CD4-positive, alpha-beta T cell treated with Interleukin-17A for 1 hour (primary cell): ENCODE measurements around the gene EGF.
A peak's percentile ranks its signal among the peaks of the same experiment; 100 is the strongest.
"Not testable (repeated sequence)": the region's sequence is repeated elsewhere in the genome, so short reads cannot be mapped to it uniquely, and the experiment has no call there.

Experiments
- DNase-seq: peaks from one replicate; pipeline ENCODE4 v3.0.0-alpha.2; 2020

EGF gene

DNA sequence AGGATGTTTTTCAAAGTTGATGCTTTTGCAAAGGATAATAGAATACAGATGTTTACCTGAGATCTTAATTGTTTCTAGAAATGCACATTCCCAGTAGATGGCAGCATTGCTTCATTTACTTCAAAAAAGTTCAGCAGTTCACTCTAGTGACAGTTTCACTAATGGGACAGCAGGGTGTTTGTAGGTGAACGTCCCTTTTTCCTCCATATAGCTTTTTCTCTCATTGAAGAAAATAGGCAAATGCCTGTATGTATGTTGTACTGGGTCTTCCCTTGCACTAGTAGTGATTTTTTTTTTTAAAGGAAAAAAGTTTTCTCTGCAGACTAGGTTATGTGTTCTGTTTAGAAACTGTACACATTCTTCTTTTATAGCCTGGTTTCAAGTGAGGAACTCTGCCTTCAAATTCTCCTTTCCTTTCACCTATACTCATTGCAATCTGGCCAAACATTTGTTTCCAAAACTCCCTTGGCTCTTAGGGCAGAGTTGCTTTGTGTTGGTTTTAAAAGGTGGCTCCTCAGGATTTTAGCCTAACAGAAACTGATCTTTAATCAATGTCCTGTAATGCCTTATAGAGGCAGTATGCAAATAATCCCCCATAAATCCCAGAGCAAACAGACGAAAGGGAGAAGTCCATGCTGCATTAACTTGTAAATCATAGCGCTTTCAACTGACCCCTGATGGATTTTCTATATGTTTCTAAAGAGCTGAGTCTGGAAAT lies 86.3 kb downstream of the EGF start:
- DNase-seq: peak; percentile 81

DNA sequence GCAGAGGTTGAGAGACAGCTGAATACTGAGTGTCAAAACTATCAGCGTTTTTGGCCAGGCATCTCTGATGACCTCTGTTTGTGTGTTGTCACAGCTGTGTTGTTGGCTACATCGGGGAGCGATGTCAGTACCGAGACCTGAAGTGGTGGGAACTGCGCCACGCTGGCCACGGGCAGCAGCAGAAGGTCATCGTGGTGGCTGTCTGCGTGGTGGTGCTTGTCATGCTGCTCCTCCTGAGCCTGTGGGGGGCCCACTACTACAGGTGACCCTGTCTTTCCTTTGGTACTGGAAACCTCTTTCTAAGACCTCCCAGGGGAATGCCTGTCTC lies 86.9 kb downstream of the EGF start:
- DNase-seq: no peak

DNA sequence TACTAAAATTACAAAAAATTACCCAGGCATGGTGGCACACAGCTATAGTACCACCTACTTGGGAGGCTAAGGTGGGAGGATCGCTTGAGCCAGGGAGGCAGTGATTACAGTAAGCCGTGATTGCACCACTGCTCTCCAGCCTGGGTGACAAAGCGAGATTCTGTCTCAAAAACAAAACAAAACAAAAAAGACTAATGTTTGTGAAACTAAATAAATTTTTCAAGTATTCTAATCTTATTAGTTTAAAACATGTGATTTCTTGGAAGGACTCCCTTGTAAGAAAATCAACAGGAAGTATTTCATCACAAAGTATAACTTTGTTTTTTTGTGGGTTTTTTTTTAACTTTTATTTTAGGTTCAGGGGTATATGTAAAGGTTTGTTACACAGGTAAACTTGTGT lies 89.6 kb downstream of the EGF start:
- no peak for DNase-seq

DNA sequence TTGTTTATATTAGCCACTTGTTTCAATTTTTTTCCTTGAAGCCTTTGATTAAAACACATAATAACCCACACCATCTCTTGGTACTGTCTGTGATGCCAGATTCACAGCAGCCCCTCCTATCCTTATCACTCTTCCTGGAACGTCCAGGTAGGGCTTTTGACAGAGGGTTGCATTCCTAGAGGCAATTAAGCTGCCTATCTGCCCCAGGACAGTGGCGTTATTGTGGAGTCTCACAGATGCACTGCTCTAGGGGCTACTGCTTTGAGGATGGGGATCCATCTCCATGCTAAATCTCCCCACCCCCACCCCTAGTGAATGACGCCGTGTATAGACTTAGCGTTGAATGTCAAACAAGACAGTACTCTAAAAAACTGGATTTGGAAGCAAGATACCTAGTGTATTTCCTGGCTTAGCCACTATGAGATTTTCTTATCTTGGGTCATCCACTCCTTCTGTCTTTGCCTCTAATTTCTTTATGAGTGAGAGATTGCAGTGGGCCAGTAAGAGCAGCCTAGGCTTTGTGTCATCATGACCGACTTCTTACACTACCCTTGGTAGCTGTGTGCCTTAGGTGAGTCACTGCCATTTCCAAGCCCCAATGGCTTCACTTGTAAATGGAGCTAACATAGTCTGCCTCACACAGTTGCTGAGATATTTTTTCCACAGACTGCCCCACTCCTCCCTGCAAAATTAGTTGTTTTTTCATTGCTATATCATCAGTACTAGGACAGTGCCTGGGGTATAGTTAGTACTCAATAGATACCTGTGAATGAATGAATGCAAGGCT lies 90.9 kb downstream of the EGF start:
- no peak for DNase-seq

- DNase-seq: no peak
Observed at GRCh38 chr4:110004556-110004955, 91.9 kb downstream of the EGF start.

DNA sequence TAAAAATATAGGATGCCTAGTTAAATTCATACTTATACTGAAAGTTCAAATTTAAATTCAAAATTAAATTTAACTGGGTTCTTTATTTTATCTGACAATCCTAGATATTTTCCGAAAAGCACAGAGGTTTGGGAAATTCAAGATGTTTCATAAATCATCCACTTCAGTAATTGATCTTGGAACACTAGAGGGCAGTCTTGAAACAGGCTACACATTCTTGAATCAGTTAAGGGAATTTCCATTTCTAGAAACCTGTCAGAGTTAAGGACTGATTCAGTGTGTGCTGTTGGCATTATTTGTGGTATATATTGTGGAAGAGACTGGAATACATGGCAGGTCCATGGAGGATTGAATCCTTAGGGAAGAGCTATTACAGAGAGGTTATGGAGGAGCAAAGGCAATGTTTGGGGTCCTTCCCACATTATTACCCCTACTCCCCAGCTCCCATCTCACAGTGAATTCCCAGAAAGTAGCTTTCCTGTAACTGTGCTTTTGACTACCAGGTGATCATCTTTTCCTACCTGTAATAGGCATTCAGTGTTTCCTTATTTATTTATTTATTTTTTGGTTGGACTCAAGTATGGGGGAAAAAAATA lies 92.9 kb downstream of the EGF start:
- DNase-seq: peak; percentile 74

DNA sequence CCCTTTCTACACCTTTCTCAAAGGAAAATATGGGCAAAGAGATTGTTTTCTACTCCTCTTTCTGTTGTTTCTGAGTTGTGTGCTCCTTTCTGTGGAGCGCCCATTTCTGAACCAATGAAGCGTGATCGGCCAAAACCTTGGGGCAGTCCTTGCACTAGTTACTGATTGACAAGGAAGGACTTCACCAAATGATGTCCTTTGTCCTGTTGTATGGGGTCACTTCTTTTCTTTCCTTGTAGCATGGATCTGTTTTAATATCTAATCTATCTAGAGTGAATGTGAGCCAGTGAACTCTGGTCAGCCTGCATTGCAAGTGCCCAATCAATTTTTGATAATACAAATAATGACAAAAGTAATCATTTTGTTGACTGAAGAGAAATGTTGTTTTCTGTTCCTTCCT lies 94.5 kb downstream of the EGF start:
- no peak for DNase-seq

DNA sequence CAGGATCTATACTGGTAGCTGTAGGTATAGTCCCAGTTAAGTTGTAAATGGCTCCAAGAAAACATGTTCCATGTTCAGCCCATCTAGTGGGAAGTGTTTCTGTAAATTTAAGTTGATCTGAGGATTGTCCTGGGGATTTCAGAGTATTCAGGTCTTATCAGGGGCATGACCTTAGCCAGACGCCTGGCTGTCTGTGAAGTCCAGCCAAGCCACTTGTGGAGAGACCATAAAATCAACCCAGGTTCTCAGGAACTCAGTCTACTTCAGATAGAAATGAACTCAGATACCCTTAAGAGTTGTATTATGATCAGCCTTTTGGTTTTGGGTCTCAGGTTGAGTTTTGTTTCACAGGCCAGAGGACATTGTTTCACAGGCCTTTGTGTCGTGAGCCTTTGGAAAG lies 95.9 kb downstream of the EGF start:
- DNase-seq: no peak

DNA sequence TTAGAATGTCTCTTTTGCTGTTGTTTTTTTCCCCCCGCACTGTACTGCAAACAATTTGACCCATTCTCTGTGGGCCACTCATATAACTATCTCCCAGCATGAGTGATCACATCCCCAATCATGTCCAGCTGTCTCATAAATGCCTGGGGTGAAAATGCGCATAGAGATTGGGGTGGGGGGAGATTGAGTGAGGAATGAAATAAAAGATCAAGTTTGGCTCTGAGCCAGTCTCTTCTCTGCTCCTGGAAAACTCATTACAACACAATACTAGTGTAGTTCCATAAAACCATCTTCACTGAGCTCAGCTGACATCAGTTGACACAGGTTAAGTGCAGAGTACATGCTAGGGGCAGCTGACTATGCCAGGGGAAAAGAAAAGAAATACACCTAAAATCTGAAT lies 96.9 kb downstream of the EGF start:
- no peak for DNase-seq

DNA sequence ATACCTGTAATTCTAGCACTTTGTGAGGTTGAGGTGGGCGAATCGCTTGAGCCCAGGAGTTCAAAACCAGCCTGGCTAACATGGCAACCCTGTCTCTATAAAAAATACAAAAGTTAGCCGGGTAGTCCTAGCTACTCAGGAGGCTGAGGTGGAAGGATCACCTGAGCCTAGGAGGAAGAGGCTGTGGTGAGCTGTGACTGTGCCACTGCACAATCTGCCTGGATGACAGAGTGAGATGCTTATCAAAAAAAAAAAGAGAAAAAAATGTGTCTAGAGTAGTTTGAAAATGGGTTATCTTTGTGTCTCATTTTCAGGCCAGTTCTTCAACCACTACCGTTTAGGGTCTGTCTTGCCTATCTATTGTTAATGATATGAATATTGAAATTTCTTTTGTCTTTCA lies 98.1 kb downstream of the EGF start:
- no peak for DNase-seq

DNA sequence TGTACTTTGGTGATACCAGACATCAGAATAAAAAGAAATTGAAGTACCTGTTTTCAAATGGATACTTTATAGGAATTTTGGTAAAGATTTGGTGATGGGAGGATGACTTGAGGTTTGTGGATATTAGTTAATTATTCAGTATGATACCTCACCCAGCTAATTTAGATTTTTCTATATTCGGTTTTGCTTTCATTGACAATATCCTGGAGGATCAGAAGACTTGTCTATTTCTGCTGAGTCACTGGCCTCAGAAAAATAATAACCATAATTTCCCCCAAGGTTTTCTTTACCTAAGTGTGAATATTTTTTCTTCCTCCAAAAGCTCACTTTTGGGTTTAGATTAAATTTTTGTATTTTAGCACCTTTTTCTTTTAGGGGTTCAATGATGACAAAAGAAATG lies 100.2 kb downstream of the EGF start:
- no peak for DNase-seq

- DNase-seq: no peak
Observed at GRCh38 chr4:110014233-110014632, 101.5 kb downstream of the EGF start.

DNA sequence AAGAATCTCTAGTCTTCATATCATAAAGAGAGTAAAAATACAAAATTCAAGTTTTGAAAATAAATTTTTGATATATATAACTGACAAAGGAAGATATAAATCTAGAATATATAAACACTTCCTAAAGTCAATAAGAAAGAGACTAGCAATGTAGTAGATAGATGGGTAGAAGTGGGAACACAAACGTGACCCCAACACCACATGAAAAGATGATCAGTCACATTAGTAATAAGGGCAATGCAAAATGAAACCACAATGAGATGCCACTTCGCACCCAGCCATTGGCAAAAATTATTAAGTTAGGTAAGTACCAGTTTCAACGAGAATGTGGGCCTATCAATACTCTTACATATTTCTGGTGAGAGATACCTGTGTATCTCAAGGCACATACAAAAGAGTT lies 106.5 kb downstream of the EGF start:
- DNase-seq: no peak

GRCh38 chr4:110020139-110020538 lies 107.5 kb downstream of the EGF start:
- no peak for DNase-seq

DNA sequence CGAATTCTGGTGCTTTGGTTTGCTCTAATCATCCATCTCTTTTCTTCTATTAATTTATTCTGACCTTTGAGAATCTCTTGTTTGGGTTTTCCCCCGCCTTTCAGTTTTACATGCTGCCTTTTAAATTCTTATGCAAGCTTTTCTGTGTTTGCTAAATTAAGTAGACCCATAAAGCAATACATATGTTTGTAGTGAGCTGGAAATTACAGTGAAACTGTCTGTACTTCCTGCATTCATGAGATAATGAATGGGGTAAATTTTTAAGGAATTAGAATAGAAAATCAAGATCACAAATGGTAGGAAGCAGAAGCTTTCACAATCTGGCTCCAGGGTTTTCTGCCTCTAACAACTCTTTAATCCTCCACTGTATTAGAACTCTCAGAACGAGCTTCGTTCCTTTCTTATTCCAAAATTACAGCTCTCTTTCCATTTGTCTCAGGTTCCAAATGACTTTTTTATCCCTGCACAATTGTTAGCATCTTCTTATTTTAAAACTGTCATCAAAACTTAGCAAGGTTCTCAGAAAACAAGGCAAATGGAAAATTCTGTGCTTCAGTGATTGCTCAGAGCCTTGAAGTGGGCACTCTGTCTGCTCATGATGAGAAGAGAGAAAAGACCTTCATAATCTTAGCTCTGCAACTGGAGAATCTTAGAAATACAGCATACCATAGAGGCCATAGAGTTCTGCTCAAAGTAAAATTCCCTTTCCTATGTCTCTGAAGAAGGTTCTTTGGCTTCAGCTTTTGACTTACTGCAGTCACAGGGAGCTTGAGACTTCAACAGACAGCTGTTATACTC lies 108.2 kb downstream of the EGF start:
- no peak for DNase-seq

DNA sequence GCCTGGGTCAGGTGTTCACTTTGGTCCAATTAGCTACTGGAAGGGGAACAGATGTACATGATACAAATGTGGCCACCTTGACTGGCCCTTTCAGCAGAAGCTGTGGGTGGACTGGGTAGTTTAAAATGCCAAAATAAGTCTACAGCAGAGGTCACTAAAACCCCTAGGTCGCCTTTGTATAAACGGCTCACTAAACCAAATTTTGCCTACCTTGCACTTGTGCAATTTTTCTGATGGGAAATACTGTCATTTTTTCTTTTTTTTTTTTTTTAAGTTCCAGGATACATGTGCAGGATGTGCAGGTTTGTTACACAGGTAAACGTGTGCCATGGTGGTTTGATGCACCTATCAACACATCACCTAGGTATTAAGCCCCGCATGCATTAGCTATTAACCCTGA lies 109.8 kb downstream of the EGF start:
- DNase-seq: no peak

DNA sequence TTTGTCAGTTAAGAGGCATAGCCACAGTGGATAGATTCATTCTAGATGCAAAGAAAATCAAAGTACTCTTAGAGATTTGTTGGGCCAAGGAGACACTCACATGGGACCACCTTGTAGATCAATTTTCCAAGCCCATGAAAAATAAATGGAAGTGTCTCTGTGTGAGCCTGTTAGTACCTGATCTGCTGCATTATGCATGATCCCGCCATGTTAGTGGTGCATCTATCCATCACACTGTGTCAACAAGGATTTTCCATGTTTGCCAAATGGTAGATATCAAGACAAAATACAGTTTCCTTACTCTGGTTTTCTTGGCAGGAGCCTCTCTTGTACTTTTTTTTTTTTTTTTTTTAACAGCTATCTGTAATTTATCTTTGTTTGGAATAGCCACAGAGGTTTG lies 112.4 kb downstream of the EGF start:
- DNase-seq: no peak

DNA sequence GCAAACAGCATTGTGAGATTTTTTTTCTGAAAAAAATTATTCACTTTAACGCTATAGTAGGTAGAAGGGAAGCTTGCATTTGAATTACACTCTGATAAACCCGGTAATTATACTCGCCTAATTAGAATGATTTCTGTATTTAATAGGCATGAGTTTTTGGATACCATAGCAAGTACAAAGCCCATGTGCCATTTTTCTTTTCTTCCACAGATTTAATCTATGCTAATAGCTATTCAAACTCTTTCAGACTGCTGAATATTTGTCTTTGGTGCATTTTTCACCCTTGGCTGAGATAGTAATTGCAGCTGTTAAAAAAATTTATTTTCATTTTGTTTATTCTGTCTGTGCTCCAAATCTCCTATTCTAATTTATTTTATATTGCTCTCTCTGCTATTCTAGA lies 113.0 kb downstream of the EGF start:
- DNase-seq: no peak

- DNase-seq: no peak
Observed at GRCh38 chr4:110032603-110033002, 119.9 kb downstream of the EGF start.

- no peak for DNase-seq
Observed at GRCh38 chr4:110033355-110034025, 120.8 kb downstream of the EGF start.

GRCh38 chr4:110034026-110034393 lies 121.3 kb downstream of the EGF start:
- peak; percentile 14 for DNase-seq

DNA sequence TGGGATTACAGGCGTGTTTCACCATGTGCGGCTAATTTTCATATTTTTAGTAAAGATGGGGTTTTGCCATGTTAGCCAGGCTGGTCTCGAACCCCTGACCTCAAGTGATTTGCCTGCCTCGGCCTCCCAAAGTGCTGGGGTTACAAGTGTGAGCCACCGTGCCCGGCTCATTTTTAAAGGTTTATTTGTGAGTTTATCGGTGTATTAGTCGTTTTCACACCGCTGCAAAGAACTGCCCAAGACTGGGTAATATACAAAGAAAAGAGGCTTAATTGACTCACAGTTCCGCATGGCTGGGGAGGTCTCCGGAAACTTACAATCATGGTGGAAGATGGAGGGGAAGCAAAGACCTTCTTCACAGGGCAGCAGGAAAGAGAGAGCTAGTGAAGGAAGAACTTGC lies 126.5 kb downstream of the EGF start:
- not testable (repeated sequence) for DNase-seq

GRCh38 chr4:110041735-110042134 lies 129.1 kb downstream of the EGF start:
- DNase-seq: no peak
